Mucosa of descending colon (tissue), 3 donors: ENCODE measurements around the gene SLFN12L. TPM values are rescaled to one million over a fixed set of nuclear protein-coding genes. Genes with fewer than 3 reads are reported as not detected.
A peak's percentile ranks its signal among the peaks of the same experiment; 100 is the strongest.

Source experiments
- ATAC-seq: fragments of 200-7000 bp; cut with Tn5 transposase; one replicate; pipeline ENCODE4 v1.9.1; 2020; ENCODE audit warnings: mild to moderate bottlenecking, moderate library complexity
- DNase-seq, 3 donors: peaks; one replicate each; pipeline ENCODE4 v3.0.0-alpha.2; 2020
- H3K36me3 ChIP-seq: fragments of 200-600 bp; one replicate; pipeline ENCODE4 v1.8.0; 2021; ENCODE audit warnings: low read depth, mild to moderate bottlenecking
- H3K4me1 ChIP-seq: fragments of 200-600 bp; one replicate; pipeline ENCODE4 v1.8.0; 2021; ENCODE audit warnings: low read depth, mild to moderate bottlenecking
- H3K4me3 ChIP-seq: fragments of 200-600 bp; one replicate; pipeline ENCODE4 v1.8.0; 2021; ENCODE audit warnings: mild to moderate bottlenecking
- H3K9me3 ChIP-seq: fragments of 200-600 bp; one replicate; pipeline ENCODE4 v1.8.0; 2021; ENCODE audit warnings: mild to moderate bottlenecking
- CTCF ChIP-seq: fragments of 200-600 bp; IDR thresholded peaks from one replicate; pipeline ENCODE4 v1.8.0; 2022; ENCODE audit warnings: antibody characterized with exemption, mild to moderate bottlenecking
- intact Hi-C, 2 donors: fragments of 100-400 bp; cut with DNase I in 1 of 2; cut with micrococcal nuclease in 1 of 2; formaldehyde crosslinking; loops; one replicate each; pipeline versions ENCODE4 v1.11.0 to v1.11.1; 2022; cut with DNase I, micrococcal nuclease
- total RNA-seq, 3 donors: library from RNA; stranded (reverse); fragmentation: NEBNext Ultra II Directional in 2 of 3; extraction: Animal tissue kit (Norgen Biotek cat#: 25700) in 2 of 3; gene quantifications; one replicate each; pipeline versions ENCODE4 v1.2.1 to v1.2.4, GENCODE V29; 2021 to 2023
- donor health status: DM: no; HTN: no; CAD: no; lungs with moderate emphysema.
- donor health status: DM: no; HTN: no; CAD: no.
- donor health status: DM: no; HTN: yes; CAD: no.

SLFN12L gene
- total RNA-seq, 3 donors from 2014 or later = 1.5 to 2.9 (median 2.9) TPM

GRCh38 chr17:35491417-35491816 lies 46.1 kb downstream of the SLFN12L start:
- DNase-seq (no peak), ATAC-seq (no peak)
- no peaks in the 10 kb centered on the region for H3K9me3 ChIP-seq
- no peak overlapping the region for H3K4me3 ChIP-seq
- no peaks in the 10 kb centered on the region for H3K36me3 ChIP-seq
- no peak for TF ChIP-seq CTCF
- intact Hi-C loops = no loop called here
- no peaks in the 10 kb centered on the region for H3K4me1 ChIP-seq

GRCh38 chr17:35489944-35490343 lies 47.5 kb downstream of the SLFN12L start:
- Histone ChIP-seq H3K9me3 (no peaks in the 10 kb centered on the region), H3K4me1 (no peaks in the 10 kb centered on the region), H3K4me3 (no peak overlapping the region), H3K36me3 (no peaks in the 10 kb centered on the region)
- ATAC-seq (no peak), DNase-seq (no peak)
- intact Hi-C loops = no loop called here
- no peak for TF ChIP-seq CTCF

GRCh38 chr17:35488991-35489390 lies 48.5 kb downstream of the SLFN12L start:
- no peak for TF ChIP-seq CTCF
- H3K4me1 ChIP-seq = no peaks in the 10 kb centered on the region
- no peaks in the 10 kb centered on the region for H3K36me3 ChIP-seq
- intact Hi-C loops = no loop called here
- ATAC-seq = no peak
- no peak for DNase-seq
- H3K9me3 ChIP-seq = no peaks in the 10 kb centered on the region
- H3K4me3 ChIP-seq = no peak overlapping the region

- intact Hi-C loops = no loop called here
- no peak for TF ChIP-seq CTCF
- H3K4me3 ChIP-seq = no peak overlapping the region
- peak; percentile 40 to 74 (median 57) for DNase-seq
- no peaks in the 10 kb centered on the region for H3K36me3 ChIP-seq
- H3K9me3 ChIP-seq = no peaks in the 10 kb centered on the region
- peak; percentile 75 for ATAC-seq
- H3K4me1 ChIP-seq = no peaks in the 10 kb centered on the region
Measured at GRCh38 chr17:35486920-35487732, 50.4 kb downstream of the SLFN12L start.

- H3K4me1 ChIP-seq = no peaks in the 10 kb centered on the region
- ATAC-seq (no peak), DNase-seq (no peak)
- intact Hi-C loops = no loop called here
- no peaks in the 10 kb centered on the region for H3K36me3 ChIP-seq
- no peak overlapping the region for H3K4me3 ChIP-seq
- no peaks in the 10 kb centered on the region for H3K9me3 ChIP-seq
- TF ChIP-seq CTCF = no peak
Measured at GRCh38 chr17:35479271-35479670, 58.2 kb downstream of the SLFN12L start.
